ENCODE measurements around the gene MRPL20.
"Not testable (repeated sequence)": the region's sequence is repeated elsewhere in the genome, so short reads cannot be mapped to it uniquely, and the experiment has no call there.

MRPL20 gene

DNA sequence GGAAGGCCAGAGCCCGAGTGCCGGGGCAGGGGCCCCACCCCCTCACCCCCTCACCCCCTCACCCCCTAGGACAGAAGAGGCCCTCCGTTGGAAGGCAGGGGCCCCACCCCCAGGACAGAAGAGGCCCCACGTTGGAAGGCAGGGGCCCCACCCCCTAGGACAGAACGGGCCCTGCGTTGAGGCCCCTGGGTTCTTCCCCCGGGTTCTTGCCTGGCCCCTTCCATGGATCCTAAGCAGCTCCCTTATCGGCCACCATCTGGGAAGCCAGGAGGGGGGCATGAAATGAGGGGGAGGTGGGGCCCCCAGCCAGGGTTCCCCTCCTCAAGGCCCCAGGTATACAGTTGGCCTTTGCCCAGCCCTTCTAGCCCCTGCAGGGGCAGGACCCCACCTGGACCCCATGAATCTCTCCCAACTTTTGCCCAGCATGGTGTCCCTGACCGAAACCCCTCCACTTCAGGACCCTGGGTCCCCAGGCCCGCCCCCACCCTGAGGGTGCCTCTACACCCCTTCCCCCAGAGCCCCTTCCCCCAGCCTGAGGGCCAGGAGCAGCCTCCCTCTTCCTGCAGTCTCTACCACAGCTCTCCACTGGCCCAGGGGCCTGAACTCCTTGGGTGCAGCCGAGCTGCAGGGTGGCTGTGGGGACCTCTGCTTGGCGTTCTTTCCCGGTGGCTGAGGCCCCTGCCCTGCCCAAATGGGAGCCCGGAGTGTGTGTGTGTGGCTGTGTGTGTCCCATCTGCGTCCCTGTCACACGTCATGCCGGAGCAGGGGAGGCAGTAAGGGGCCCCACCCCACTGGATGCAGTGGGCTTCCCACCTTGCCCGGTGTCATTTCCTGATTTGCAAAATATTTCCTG is 24.1 kb upstream of the MRPL20 start:
- no peak overlapping the region for H3K4me3 ChIP-seq (replicated peaks; ENCODE audit: low read depth, low read length)
- DNase-seq (ENCODE audit: extremely low read depth, low read depth): no peak
- TF ChIP-seq, protein P1, sequence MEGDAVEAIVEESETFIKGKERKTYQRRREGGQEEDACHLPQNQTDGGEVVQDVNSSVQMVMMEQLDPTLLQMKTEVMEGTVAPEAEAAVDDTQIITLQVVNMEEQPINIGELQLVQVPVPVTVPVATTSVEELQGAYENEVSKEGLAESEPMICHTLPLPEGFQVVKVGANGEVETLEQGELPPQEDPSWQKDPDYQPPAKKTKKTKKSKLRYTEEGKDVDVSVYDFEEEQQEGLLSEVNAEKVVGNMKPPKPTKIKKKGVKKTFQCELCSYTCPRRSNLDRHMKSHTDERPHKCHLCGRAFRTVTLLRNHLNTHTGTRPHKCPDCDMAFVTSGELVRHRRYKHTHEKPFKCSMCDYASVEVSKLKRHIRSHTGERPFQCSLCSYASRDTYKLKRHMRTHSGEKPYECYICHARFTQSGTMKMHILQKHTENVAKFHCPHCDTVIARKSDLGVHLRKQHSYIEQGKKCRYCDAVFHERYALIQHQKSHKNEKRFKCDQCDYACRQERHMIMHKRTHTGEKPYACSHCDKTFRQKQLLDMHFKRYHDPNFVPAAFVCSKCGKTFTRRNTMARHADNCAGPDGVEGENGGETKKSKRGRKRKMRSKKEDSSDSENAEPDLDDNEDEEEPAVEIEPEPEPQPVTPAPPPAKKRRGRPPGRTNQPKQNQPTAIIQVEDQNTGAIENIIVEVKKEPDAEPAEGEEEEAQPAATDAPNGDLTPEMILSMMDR (IDR thresholded peaks at IDR 0.05; ENCODE audit: low read depth, low read length, missing control alignments): no peak

DNA sequence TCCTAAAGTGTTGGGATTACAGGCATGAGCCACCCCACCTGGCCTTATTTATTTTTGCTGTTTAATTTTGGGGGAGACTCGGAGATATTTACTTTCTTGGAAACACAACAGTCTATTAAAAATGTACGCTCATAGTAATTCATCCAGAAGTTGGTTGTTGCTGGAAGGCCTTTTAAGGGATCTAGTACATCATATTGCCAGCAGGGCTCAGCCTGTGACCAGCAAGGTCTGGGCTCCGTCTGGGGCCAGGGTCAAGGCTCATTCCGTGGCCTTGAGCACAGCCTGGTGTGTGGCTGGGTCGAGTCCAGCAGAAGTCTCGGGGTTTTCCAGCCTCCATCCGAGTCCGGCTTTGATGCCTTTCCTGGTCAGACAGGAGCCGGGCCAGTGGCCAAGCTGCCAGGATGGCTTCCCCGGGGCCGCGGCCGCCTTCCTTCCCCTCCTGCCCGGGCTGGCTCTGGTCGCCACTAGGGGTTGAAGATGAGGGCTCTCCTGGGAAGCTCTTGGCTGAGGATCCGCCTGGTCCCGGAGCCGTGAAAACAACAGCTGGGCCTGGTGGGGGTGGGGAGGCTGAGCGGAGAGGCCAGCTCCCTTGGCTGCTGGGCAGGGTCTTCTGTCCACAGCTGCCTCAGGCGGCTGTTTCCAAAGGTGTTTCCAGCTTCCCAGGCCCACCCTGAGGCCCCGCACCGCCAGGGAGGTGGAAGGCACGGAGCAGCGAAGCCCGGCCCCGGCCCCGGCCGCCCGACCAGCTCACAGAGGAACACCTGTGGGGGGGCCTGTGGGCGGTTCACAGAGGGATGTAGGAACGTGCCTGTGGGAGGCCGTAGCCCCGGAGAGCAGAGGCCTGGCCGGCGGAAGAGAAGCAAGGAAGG is 23.3 kb upstream of the MRPL20 start:
- H3K4me3 ChIP-seq (replicated peaks; ENCODE audit: low read depth, low read length): no peak overlapping the region
- TF ChIP-seq, protein P1 (IDR thresholded peaks at IDR 0.05; ENCODE audit: low read depth, low read length, missing control alignments): no peak
- DNase-seq (ENCODE audit: extremely low read depth, low read depth): no peak

DNA sequence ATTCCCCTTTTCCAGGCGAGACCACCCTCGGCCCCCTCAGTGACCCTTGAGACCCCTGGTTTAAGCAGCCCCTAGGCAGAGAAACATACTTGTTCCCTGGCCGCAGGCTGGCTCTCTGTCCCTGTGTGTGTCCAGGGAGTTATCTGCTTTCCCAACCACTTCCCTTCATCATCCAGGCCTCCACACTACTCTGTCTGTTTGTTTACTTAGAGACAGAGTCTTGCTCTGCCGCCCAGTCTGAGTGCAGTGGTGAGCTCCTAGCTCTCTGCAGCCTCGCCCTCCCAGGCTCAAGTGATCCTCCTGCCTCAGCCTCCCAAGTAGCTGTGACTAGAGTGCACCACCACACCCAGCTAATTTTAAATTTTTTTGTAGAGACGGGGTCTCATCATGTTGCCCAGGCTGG is 22.6 kb upstream of the MRPL20 start:
- TF ChIP-seq, protein P1 (IDR thresholded peaks at IDR 0.05; ENCODE audit: low read depth, low read length, missing control alignments): no peak

GRCh38 chr1:1428967-1429366 is 21.9 kb upstream of the MRPL20 start:
- not testable (repeated sequence) for DNase-seq (ENCODE audit: extremely low read depth, low read depth); H3K4me3 ChIP-seq (replicated peaks; ENCODE audit: low read depth, low read length)

More for the DNA sequence above, 22.6 kb upstream of the MRPL20 start:
- H3K4me3 ChIP-seq (replicated peaks; ENCODE audit: low read depth, low read length): no peak overlapping the region
- DNase-seq (ENCODE audit: extremely low read depth, low read depth): no peak

DNA sequence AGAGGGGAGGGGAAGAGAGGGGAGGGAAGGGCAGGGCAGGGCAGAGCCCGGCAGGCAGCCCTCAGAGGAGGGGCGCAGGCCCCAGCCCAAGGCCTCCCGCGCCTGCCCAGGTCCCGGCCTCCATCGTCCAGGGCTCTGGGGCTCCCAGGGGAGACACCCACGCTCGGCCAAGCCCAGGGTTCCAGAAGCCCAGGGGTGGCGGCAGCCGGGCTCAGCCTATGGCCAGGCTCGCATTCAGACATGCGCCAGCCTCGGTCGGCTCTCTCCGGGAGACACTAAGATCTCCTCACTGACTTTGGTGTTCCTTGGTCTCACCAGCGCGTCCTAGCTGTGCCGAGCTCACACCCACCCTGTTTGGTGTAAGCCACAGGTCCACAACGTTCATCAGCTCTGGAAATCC is 21.1 kb upstream of the MRPL20 start:
- H3K4me3 ChIP-seq (replicated peaks; ENCODE audit: low read depth, low read length): no peak overlapping the region
- DNase-seq (ENCODE audit: extremely low read depth, low read depth): no peak
- TF ChIP-seq, protein P1 (IDR thresholded peaks at IDR 0.05; ENCODE audit: low read depth, low read length, missing control alignments): no peak

DNA sequence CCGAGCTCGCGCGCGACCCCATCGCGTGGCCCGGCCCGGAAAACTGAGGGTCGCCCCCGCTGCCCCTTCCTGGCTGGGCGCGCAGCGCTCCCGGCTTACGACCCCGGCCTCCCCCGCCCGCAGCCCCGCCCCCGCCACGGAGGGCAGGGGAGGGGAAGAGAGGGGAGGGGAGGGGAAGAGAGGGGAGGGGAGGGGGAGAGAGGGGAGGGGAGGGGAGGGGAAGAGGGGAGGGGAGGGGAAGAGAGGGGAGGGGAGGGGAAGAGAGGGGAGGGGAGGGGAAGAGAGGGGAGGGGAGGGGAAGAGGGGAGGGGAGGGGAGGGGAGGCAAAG is 20.7 kb upstream of the MRPL20 start:
- TF ChIP-seq, protein P1 (IDR thresholded peaks at IDR 0.05; ENCODE audit: low read depth, low read length, missing control alignments): no peak
- no peak for DNase-seq (ENCODE audit: extremely low read depth, low read depth)
- H3K4me3 ChIP-seq (replicated peaks; ENCODE audit: low read depth, low read length): no peak overlapping the region
